Measurements from ENCODE around the gene PHF8.

The PHF8 gene

GRCh38 chrX:54012830-54013500 lies 31.3 kb downstream of the PHF8 start:
- DNase-seq: no peak

GRCh38 chrX:54007682-54008081 lies 36.6 kb downstream of the PHF8 start:
- DNase-seq: no peak

- DNase-seq: no peak
Measured at GRCh38 chrX:53997724-53998123, 46.5 kb downstream of the PHF8 start.

- no peak for DNase-seq
Measured at GRCh38 chrX:53992589-53992988, 51.7 kb downstream of the PHF8 start.

- DNase-seq: no peak
Measured at GRCh38 chrX:53990171-53990570, 54.1 kb downstream of the PHF8 start.

- DNase-seq: no peak
Measured at GRCh38 chrX:53984895-53985294, 59.4 kb downstream of the PHF8 start.

GRCh38 chrX:53974529-53974928 lies 69.7 kb downstream of the PHF8 start:
- no peak for DNase-seq

- no peak for DNase-seq
Measured at GRCh38 chrX:53969540-53969939, 74.7 kb downstream of the PHF8 start.

GRCh38 chrX:53950130-53950733 lies 94.0 kb downstream of the PHF8 start:
- no peak for DNase-seq

GRCh38 chrX:53940180-53940579 lies 104.1 kb downstream of the PHF8 start:
- no peak for DNase-seq

- no peak for DNase-seq
Measured at GRCh38 chrX:53939127-53939526, 105.1 kb downstream of the PHF8 start.

- DNase-seq: no peak
Measured at GRCh38 chrX:53930515-53931380, 113.5 kb downstream of the PHF8 start.

GRCh38 chrX:53926030-53926429 lies 118.2 kb downstream of the PHF8 start:
- DNase-seq: no peak

- no peak for DNase-seq
Measured at GRCh38 chrX:53918702-53919101, 125.6 kb downstream of the PHF8 start.

GRCh38 chrX:53900623-53901022 lies 143.7 kb downstream of the PHF8 start:
- DNase-seq: no peak

GRCh38 chrX:53895270-53895669 lies 149.0 kb downstream of the PHF8 start:
- DNase-seq: no peak

Measured in DMS153 (cell line).